Neutrophil (primary cell): Measurements from ENCODE around the gene ATP11A.

Source experiments
- H3K27ac ChIP-seq: fragments of 200-600 bp; sonication (generic); 2 replicates; pipeline ENCODE4 v1.5.1; 2016; ENCODE audit warnings: mild to moderate bottlenecking, moderate library complexity
- H3K27me3 ChIP-seq: fragments of 200-600 bp; sonication (generic); 2 replicates; pipeline ENCODE4 v1.6.0; 2016; ENCODE audit warnings: mild to moderate bottlenecking
- H3K36me3 ChIP-seq: fragments of 200-600 bp; sonication (generic); 2 replicates; pipeline ENCODE4 v1.5.1; 2017
- H3K4me1 ChIP-seq, 2 experiments: fragments of 200-600 bp in 1 of 2; sonication (generic) in 1 of 2; 1 replicate in 1 of 2; 2 replicates in 1 of 2; pipeline versions ENCODE4 v1.5.1 to v1.6.1; 2013 to 2016; ENCODE audit warnings: low read depth in 1 of 2, low read length in 1 of 2, mild to moderate bottlenecking in 1 of 2, moderate library complexity in 1 of 2; ENCODE audit not compliant: control insufficient read depth in 1 of 2, insufficient read depth in 1 of 2
- H3K4me3 ChIP-seq, 2 experiments: fragments of 200-600 bp in 1 of 2; sonication (generic) in 1 of 2; 1 replicate in 1 of 2; 2 replicates in 1 of 2; pipeline ENCODE4 v1.5.1; 2013 to 2016; ENCODE audit warnings: low read depth in 1 of 2, low read length in 1 of 2, mild to moderate bottlenecking in 1 of 2, moderate library complexity in 1 of 2
- H3K9me3 ChIP-seq: fragments of 200-600 bp; sonication (generic); 2 replicates; pipeline ENCODE4 v1.5.1; 2016
- CTCF ChIP-seq: fragments of 200-600 bp; sonication (generic); IDR thresholded peaks from 2 replicates; pipeline ENCODE4 v1.5.1; 2016; ENCODE audit warnings: antibody characterized with exemption

Gene ATP11A

DNA sequence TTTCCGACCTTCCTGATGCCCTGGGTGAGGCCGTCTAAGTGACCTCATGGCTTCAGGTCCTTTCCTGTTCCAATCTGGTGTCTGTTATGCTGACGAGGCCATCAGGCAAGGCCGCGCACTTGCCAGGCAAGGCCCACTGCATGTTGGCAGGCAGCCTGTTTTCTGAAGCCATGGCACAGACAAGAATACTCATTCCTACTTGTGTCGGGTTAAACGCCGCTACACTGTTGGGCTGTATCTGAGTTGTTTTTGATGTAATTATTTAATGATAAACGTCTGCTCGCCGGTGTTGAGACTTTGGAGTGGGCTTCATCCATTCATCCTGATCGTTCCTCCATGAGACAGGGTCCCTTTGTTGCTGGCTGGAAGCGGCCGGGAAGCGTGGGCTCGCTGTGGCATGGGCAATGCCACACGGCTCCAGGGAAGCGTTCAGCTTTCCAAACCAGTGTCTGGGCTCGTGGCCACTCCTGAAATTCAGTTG is 92.1 kb downstream of the ATP11A start:
- no peak overlapping the region for H3K4me3 ChIP-seq
- H3K9me3 ChIP-seq: no peaks in the 10 kb centered on the region
- no peaks in the 10 kb centered on the region for H3K27me3 ChIP-seq
- peaks cover 19% of the 10 kb centered on the region for H3K36me3 ChIP-seq
- TF ChIP-seq CTCF: no peak
- no peak overlapping the region for H3K27ac ChIP-seq
- peaks cover 30 to 36% of the 10 kb centered on the region in 2 experiments for H3K4me1 ChIP-seq

DNA sequence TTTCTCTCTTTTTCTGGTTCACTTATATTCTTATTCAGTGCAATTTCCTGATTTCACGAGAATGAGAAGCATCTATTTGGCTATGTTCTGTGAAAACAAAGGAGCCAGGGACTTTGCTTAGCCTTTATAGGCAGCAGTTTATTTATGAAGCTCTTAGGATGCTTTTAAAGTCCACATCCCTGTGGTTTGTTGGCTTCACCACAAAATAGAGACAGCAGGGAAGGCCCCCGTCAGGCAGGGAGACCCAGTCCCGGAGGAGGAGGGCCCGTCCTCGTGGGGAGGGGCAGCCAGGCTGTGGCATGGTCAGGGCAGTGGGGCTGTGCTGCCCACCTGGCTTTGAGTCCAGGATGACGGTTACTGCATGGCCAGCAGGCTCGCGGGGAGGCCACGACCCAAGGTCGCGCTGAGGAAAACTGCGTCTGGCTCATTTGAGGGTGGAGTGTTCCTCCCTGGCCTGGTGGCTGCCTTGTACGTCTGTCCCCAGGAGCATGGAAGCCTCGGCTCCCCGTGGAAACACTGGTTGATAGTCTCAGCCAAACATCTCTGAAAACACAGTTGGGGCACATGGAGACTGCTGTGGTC is 92.7 kb downstream of the ATP11A start:
- H3K9me3 ChIP-seq: no peaks in the 10 kb centered on the region
- H3K4me3 ChIP-seq: no peak overlapping the region
- H3K4me1 ChIP-seq: peaks cover 30 to 36% of the 10 kb centered on the region in 2 experiments
- no peak for TF ChIP-seq CTCF
- peaks cover 23% of the 10 kb centered on the region for H3K36me3 ChIP-seq
- H3K27me3 ChIP-seq: no peaks in the 10 kb centered on the region
- peak overlapping the region; percentile 66 for H3K27ac ChIP-seq

DNA sequence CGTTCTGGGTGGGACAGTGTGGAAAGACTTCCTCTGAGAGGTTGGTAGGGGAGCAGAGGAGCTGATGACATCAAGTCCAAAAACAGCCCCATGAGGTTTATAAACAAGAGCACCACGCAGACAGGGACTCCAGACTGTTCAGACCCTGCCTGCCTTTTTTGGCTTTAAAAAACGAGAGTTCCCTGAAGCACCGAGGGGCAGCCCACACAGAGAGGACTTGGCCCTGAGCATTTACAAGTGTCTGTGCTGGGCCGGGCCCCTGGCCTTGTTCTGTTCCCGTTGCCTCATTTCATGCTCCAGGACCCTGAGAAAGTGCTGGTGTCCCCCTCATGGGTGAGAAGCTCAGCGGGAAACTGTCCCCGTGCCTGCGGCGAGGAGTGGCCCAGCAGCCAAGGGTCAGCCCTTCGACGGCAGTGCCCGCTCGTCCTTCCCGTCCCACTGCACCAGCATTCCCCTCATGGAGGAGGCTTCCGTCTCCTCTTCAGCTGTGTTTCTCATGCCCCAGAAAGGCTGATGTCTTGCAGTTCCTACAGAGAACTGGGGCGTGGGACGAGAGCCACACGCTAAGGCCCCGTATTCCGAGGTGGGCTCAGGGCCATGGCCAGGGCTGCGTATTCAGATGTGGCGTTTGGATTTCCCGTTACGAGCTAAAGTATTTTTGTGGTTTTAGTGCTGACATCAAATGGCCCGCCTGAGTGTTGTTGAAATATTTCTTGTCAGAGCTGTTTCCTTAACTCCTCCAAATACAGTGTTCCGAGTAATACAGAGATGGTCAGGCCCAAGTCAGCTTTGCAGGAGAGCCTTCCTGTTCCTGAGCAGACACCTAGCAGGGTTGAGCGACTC is 93.5 kb downstream of the ATP11A start:
- no peak overlapping the region for H3K4me3 ChIP-seq
- no peaks in the 10 kb centered on the region for H3K9me3 ChIP-seq
- H3K4me1 ChIP-seq: peaks cover 30 to 36% of the 10 kb centered on the region in 2 experiments
- H3K36me3 ChIP-seq: peaks cover 31% of the 10 kb centered on the region
- TF ChIP-seq CTCF: no peak
- peak overlapping the region; percentile 66 for H3K27ac ChIP-seq
- no peaks in the 10 kb centered on the region for H3K27me3 ChIP-seq

DNA sequence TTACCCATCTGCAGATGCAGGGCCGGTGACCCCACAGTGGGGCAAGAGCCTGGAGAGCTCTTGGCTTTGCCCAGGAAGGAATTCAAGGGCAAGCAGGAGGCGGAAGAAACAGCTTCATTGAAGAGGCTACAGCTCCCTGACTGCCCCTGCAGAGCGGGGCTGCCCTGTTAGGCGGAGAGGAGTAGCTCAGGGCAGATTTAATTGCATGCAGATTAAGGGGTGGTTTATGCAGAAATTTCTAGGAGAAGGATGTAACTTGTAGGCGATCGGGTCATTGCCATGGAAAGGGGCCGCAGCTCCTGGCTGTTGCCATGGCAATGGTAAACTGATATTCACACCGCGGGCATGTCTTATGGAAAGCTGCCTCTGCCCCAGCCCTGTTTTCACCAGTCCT is 94.1 kb downstream of the ATP11A start:
- no peak for TF ChIP-seq CTCF
- no peak overlapping the region for H3K4me3 ChIP-seq
- H3K9me3 ChIP-seq: no peaks in the 10 kb centered on the region
- H3K27me3 ChIP-seq: no peaks in the 10 kb centered on the region
- peaks cover 30 to 36% of the 10 kb centered on the region in 2 experiments for H3K4me1 ChIP-seq
- H3K27ac ChIP-seq: peak overlapping the region; percentile 66
- H3K36me3 ChIP-seq: peaks cover 37% of the 10 kb centered on the region

- peaks cover 24 to 31% of the 10 kb centered on the region in 2 experiments for H3K4me1 ChIP-seq
- no peaks in the 10 kb centered on the region for H3K27me3 ChIP-seq
- H3K27ac ChIP-seq: no peak overlapping the region
- H3K4me3 ChIP-seq: no peak overlapping the region
- no peak for TF ChIP-seq CTCF
- no peaks in the 10 kb centered on the region for H3K9me3 ChIP-seq
- peaks cover 47% of the 10 kb centered on the region for H3K36me3 ChIP-seq
Measured at GRCh38 chr13:112784811-112785482, 95.1 kb downstream of the ATP11A start.
